ENCODE results near the gene CELA2A.

Gene CELA2A

DNA sequence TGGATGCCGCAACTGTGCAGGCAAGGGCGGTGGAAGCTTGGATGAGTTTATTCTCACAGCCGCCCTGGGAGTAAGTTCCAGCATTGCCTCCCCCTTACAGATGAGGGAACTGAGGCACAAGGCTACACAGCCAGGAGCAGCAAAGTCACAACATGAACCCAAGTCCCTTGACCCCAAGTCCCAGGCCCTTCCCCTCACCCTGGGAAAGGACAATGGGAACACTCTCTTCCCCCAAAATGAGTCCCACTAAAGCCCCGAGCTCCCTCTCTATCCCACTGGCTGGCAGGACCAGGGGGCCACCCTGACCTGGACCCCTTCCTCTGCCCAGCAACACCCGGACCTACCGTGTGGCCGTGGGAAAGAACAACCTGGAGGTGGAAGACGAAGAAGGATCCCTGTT lies 14.4 kb upstream of the CELA2A start:
- no peak for TF ChIP-seq JUND (IDR thresholded peaks at IDR 0.05; ENCODE audit: low read depth)
- in situ Hi-C loops (cut with HindIII; ENCODE audit: low pct_unique_long_range_greater_than_20kb, low sequenced_read_pairs), result no loop called here
- no peak for DNase-seq (ENCODE audit: low read depth in 1 of 2, low spot score in 1 of 2)

DNA sequence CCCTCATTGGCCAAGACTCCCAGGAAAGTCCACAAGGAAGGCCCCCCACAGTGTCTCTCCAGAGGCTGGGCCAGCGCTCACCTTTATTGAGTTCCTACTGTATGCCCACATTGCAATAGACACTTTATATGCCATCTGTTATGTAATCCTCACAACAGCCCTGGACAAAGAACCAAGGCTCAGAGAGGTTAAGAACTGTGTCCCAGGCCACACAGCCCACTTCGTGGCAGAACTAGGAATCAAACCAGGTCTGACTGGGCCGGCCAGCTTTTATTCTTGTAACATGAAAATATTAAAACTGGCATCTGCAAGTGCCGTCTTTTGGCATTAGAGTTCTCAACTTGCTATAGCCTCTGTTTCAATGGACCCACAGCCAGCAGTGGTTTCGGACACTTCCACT lies 13.8 kb upstream of the CELA2A start:
- in situ Hi-C loops (cut with HindIII; ENCODE audit: low pct_unique_long_range_greater_than_20kb, low sequenced_read_pairs), result no loop called here

DNA sequence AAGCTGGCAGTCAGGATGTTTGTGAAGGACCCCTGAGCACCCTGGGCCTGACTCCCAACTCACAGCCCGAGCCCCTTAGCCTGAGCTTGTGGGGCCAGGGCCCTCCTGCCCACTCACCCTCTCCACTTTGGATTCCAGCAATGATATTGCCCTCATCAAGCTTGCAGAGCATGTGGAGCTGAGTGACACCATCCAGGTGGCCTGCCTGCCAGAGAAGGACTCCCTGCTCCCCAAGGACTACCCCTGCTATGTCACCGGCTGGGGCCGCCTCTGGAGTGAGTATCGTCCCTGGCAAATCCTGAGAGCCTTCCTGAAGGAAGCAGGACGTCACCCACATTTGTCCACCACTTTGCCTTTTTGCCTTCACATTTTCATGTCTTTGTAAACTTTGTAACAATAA lies 13.3 kb upstream of the CELA2A start:
- in situ Hi-C loops (cut with HindIII; ENCODE audit: low pct_unique_long_range_greater_than_20kb, low sequenced_read_pairs), result no loop called here
- no peak for DNase-seq (ENCODE audit: low read depth in 1 of 2, low spot score in 1 of 2)
- no peak for TF ChIP-seq JUND (IDR thresholded peaks at IDR 0.05; ENCODE audit: low read depth)

More for the DNA sequence above, 13.8 kb upstream of the CELA2A start:
- TF ChIP-seq JUND (IDR thresholded peaks at IDR 0.05; ENCODE audit: low read depth), result no peak
- DNase-seq (ENCODE audit: low read depth in 1 of 2, low spot score in 1 of 2), result no peak

DNA sequence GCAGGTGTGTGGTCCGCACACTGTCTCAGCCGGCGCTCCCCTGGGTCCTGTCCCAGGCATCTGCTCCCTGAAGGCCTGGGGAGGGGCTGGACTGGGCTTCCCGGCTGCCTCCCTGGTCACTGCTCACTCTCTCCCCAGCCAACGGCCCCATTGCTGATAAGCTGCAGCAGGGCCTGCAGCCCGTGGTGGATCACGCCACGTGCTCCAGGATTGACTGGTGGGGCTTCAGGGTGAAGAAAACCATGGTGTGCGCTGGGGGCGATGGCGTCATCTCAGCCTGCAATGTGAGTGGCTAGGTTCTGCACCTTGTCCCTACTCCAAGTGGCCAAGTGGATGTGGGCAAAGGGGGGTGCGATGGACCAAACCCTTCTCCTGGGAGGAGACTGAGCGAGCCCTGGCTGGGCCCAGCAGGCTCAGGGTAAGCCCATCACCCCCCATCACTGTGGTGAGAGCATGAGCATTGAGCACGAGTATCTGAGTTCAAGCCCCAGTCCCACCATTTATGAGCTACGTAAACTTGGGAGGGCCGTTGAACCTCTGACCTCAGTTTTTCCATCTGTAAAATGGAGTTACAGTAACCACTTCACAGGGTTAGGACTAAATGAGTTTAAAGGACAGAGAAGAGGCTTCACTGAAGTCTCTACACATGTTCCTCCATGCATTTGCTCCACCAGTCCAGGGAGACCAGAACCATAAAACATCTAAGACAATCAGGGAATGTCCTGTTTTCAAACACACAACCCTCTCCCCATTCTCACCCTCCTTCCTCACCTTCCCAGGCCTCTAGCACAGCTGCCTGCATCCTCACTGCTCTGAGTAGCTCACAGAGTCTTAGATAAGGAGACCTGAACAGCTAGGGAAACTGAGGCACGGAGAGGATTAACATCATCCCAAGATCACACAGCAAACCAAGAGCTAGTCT lies 11.8 kb upstream of the CELA2A start:
- no peak for TF ChIP-seq JUND (IDR thresholded peaks at IDR 0.05; ENCODE audit: low read depth)
- DNase-seq (ENCODE audit: low read depth in 1 of 2, low spot score in 1 of 2), result no peak
- in situ Hi-C loops (cut with HindIII; ENCODE audit: low pct_unique_long_range_greater_than_20kb, low sequenced_read_pairs), result no loop called here

DNA sequence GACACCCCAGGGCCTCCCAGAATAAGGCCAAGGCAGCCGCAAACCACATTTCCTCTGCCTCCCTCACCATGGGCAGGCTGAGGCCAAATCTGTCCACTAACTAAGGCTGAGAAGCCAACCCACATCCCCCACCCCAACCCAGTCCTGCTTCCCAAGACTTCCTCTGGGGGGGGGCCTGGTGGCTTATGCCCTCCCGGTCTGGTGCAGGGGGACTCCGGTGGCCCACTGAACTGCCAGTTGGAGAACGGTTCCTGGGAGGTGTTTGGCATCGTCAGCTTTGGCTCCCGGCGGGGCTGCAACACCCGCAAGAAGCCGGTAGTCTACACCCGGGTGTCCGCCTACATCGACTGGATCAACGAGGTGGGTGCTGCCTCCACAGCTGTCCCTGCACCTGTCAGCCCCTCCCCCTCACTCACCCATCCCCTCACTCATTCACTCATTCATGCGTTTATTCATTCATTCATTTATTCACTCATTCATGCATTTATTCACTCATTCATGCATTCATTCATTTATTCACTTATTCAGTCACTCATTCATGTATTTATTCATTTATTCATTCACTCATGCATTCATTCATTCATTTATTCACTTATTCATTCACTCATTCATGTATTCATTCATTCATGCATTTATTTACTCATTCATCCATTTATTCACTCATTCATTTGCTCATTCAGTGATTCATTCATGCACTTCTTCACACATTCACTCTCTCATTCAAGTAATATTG lies 11.0 kb upstream of the CELA2A start:
- TF ChIP-seq JUND (IDR thresholded peaks at IDR 0.05; ENCODE audit: low read depth), result no peak
- in situ Hi-C loops (cut with HindIII; ENCODE audit: low pct_unique_long_range_greater_than_20kb, low sequenced_read_pairs), result no loop called here

DNA sequence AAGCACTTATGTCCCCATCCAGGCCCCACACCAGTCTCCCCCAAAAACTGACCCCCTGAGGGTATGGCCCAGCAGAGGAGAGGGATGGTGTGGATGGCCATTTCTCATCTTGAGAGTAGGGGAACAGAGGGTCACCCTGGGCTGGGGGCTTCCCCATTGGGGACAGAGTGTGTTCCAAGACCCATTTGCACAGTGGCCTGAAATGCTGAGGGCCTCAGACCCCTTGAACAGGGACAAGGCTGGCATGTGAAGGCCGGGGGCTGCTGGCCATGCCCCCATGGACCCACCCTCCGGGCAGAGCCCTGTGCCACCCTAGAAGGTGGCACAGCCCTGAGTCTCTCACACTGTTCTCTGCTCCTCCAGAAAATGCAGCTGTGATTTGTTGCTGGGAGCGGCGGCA lies 10.3 kb upstream of the CELA2A start:
- in situ Hi-C loops (cut with HindIII; ENCODE audit: low pct_unique_long_range_greater_than_20kb, low sequenced_read_pairs), result no loop called here
- no peak for TF ChIP-seq JUND (IDR thresholded peaks at IDR 0.05; ENCODE audit: low read depth)
- no peak for DNase-seq (ENCODE audit: low read depth in 1 of 2, low spot score in 1 of 2)

More for the DNA sequence above, 11.0 kb upstream of the CELA2A start:
- no peak for DNase-seq (ENCODE audit: low read depth in 1 of 2, low spot score in 1 of 2)

DNA sequence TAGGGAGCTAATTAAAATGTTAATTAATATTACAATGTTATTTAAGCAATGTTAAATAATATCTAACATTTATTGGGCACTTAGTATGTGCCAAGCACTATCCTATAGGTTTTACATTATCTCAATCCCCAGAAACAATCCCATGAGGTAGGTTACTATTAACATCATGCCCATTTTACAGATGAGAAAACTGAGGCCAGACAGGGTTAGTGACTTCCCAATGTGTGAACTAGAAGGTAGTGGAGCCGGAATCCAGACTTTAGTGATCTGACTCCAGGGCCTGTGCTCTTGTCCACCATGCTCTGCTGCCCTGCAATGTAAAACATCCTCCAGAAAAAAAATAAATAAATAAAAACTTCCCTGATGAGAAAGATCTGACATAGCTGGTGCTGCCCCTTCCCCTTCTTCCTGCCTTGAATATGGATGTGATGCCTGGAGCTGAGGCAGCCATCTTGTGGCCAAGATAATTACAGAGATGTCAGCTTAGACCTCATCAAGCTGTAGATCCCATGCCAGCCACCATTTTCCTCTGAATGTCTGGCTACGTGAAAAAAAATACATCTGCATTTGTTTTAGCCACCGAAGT lies 7.6 kb upstream of the CELA2A start:
- no peak for TF ChIP-seq JUND (IDR thresholded peaks at IDR 0.05; ENCODE audit: low read depth)
- in situ Hi-C loops (cut with HindIII; ENCODE audit: low pct_unique_long_range_greater_than_20kb, low sequenced_read_pairs), result no loop called here
- no peak for DNase-seq (ENCODE audit: low read depth in 1 of 2, low spot score in 1 of 2)

DNA sequence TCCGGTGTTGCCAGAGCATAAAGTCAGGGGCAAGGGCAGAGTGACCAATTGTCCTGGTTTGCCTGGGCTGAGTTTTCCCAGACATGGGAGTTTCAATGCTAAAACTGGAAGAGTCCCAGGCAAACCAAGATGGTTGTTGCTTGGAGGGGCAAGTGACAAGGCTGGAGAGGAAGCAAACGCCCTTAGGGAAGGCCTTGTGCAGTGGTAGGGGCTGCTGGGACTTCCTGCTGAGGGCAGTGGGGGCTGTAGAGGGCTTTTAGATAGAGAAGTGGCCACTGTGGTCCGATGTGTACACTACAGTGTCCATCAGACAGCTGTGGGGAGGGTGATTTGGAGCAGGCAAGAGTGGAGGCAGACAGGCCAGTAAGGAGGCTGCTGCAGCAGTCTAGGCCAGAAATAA lies 7.0 kb upstream of the CELA2A start:
- in situ Hi-C loops (cut with HindIII; ENCODE audit: low pct_unique_long_range_greater_than_20kb, low sequenced_read_pairs), result no loop called here
- DNase-seq (ENCODE audit: low read depth in 1 of 2, low spot score in 1 of 2), result no peak
- TF ChIP-seq JUND (IDR thresholded peaks at IDR 0.05; ENCODE audit: low read depth), result no peak

DNA sequence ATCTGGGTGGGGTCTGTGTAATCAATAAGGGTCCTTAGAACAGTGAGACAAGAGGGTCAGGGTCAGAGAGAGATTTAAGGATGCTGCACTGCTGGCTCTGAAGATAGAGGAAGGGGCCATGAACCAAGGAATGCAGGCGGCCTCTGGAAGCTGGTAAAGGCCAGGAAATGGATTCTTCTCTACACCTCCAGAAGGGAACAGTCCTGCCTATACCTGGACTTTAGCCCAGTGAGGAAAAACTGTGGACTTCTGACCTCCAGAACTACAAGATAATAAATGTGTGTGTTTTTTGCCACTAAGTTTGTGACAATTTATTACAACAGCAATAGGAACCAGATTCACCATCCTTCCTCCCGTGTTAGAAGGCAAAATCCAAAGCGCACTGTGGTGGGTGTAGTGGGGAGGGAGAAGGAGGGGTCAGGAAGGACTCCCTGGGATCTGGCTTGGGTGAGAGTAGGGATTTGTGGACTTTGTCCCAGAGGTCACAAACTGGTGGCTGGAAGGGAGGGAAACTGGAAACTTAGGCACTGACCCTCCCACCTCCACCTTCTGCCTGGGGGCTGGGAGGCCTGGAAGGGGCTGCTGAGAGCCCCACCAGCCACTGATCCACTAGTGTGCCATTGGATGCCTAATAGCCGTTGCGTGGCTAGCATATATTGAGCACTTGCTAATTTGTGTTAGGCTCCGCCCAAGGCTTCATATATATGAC lies 5.4 kb upstream of the CELA2A start:
- TF ChIP-seq JUND (IDR thresholded peaks at IDR 0.05; ENCODE audit: low read depth), result no peak

DNA sequence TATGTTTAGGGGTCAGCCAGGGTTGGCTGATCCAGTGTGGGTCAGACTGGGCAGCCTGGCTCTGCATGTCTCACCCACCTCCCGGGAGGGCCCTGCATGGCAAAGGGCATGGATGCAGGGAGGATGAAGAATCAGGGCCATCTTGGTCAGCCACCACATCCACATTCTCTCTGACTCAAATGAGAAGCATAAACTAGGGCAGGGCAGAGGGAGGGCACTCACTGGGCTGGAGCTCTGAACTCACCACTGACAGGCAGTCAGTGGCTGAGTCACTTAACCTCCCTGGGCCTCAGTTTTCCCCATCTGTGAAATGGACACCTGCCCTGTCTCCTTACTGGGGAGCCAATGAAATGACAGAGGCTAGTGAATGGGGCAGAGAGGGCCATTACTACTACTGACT lies 4.3 kb upstream of the CELA2A start:
- no peak for DNase-seq (ENCODE audit: low read depth in 1 of 2, low spot score in 1 of 2)
- in situ Hi-C loops (cut with HindIII; ENCODE audit: low pct_unique_long_range_greater_than_20kb, low sequenced_read_pairs), result no loop called here
- TF ChIP-seq JUND (IDR thresholded peaks at IDR 0.05; ENCODE audit: low read depth), result no peak

More for the DNA sequence above, 5.4 kb upstream of the CELA2A start:
- DNase-seq (ENCODE audit: low read depth in 1 of 2, low spot score in 1 of 2), result no peak
- in situ Hi-C loops (cut with HindIII; ENCODE audit: low pct_unique_long_range_greater_than_20kb, low sequenced_read_pairs), result no loop called here

DNA sequence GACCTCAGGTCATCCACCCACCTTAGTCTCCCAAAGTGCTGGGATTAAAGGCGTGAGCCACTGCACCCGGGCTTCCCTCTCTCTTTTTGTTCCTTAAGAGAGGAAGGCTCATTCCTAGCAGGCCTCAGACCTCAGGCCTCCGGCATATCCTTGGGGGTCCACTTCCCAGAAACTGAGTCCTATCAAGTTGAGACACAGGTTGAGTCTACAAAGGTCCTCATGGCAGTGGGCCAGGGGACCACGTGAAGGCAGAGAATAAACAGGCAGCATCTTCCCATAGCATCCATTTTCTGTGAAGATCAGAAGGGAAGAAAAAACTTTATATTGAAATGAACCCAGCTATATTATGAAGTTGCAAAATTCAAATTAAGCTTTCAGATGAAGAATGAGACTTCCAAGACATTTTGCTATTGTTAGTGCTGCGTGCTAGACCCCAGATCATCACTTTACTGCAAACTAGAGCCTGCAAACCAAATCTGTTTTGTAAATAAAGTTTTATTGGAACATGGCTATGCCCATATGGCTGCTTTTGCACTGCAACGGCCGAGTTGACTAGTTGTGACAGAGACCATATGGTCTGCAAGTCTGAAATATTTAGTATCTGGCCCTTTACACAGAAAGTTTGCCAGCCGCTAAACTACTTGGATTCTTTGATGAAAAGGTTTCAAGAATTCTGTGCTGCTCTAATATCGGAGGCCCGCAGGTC lies 3.5 kb upstream of the CELA2A start:
- DNase-seq (ENCODE audit: low read depth in 1 of 2, low spot score in 1 of 2), result no peak
- in situ Hi-C loops (cut with HindIII; ENCODE audit: low pct_unique_long_range_greater_than_20kb, low sequenced_read_pairs), result no loop called here
- no peak for TF ChIP-seq JUND (IDR thresholded peaks at IDR 0.05; ENCODE audit: low read depth)

DNA sequence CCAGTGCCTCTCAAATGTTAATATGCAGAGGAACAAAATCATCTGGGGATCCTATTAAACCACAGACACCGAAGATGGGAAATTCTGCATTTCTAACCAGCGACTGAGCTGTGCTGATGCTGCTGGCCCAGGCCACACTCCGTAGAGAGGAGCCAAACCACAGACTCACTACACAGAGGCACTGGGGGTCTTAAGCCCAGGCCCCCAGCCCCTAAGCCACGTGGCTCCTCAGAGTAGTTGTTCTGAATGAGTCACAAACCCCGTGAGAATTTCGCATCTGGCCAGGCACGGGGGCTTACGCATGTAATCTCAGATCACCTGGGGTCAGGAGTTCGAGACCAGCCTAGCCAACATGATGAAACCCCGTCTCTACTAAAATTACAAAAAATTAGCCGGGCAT lies 2.8 kb upstream of the CELA2A start:
- in situ Hi-C loops (cut with HindIII; ENCODE audit: low pct_unique_long_range_greater_than_20kb, low sequenced_read_pairs), result no loop called here
- no peak for DNase-seq (ENCODE audit: low read depth in 1 of 2, low spot score in 1 of 2)
- no peak for TF ChIP-seq JUND (IDR thresholded peaks at IDR 0.05; ENCODE audit: low read depth)
